T-helper 2 cell treated with Interferon-gamma antibody and Interleukin-4, amounts not matched to agents 5 μg/mL and 100 μg/mL, for 36 hours (primary cell): ENCODE results near the gene ART4.

ENCODE experiments used
- DNase-seq: peaks from one replicate; pipeline ENCODE4 v3.0.0; 2021; ENCODE audit warnings: low spot score
- H3K27ac Mint-ChIP-seq: one replicate; pipeline ENCODE4 v1.8.0; 2021; ENCODE audit warnings: mild to moderate bottlenecking, mixed read lengths
- H3K27me3 Mint-ChIP-seq: one replicate; pipeline ENCODE4 v1.8.0; 2021; ENCODE audit warnings: low read depth, mixed read lengths
- H3K36me3 Mint-ChIP-seq: one replicate; pipeline ENCODE4 v1.8.0; 2021; ENCODE audit warnings: low read depth, mixed read lengths
- H3K4me1 Mint-ChIP-seq: one replicate; pipeline ENCODE4 v1.8.0; 2021; ENCODE audit warnings: low read depth, mixed read lengths
- H3K4me3 Mint-ChIP-seq: one replicate; pipeline ENCODE4 v1.8.0; 2022; ENCODE audit warnings: mild to moderate bottlenecking, moderate library complexity, mixed read lengths
- H3K9me3 Mint-ChIP-seq: one replicate; pipeline ENCODE4 v1.8.0; 2021; ENCODE audit warnings: mixed read lengths

The ART4 gene

GRCh38 chr12:14871886-14872285 lies 28.6 kb upstream of the ART4 start:
- no peaks in the 10 kb centered on the region for H3K27me3 Mint-ChIP-seq
- H3K36me3 Mint-ChIP-seq = no peaks in the 10 kb centered on the region
- peaks cover 2% of the 10 kb centered on the region for H3K4me1 Mint-ChIP-seq
- no peak for DNase-seq
- no peaks in the 10 kb centered on the region for H3K9me3 Mint-ChIP-seq
- no peak overlapping the region for H3K4me3 Mint-ChIP-seq
- no peak overlapping the region for H3K27ac Mint-ChIP-seq

DNA sequence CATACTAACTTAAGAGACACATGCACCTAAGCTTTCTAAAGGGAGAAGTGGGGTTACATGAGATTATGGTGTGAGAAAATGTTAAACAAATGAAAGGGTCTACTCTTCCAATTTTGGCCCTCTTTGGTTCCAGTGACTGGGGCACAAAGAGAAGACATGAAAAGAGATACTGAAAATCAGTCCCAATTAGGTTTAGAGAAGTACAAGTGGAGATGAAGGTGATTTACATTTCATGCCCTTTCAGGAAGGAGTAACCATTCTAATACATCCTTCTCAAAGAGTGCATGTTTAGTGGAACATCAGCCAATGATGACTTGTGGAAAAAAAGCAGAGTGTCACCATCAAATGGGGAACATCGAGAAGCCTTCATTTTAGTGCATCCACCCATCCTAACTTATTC lies 27.9 kb upstream of the ART4 start:
- Mint-ChIP-seq H3K27ac (no peak overlapping the region), H3K36me3 (no peaks in the 10 kb centered on the region), H3K9me3 (no peaks in the 10 kb centered on the region), H3K4me3 (no peak overlapping the region), H3K4me1 (peaks cover 2% of the 10 kb centered on the region), H3K27me3 (no peaks in the 10 kb centered on the region)
- DNase-seq = no peak

DNA sequence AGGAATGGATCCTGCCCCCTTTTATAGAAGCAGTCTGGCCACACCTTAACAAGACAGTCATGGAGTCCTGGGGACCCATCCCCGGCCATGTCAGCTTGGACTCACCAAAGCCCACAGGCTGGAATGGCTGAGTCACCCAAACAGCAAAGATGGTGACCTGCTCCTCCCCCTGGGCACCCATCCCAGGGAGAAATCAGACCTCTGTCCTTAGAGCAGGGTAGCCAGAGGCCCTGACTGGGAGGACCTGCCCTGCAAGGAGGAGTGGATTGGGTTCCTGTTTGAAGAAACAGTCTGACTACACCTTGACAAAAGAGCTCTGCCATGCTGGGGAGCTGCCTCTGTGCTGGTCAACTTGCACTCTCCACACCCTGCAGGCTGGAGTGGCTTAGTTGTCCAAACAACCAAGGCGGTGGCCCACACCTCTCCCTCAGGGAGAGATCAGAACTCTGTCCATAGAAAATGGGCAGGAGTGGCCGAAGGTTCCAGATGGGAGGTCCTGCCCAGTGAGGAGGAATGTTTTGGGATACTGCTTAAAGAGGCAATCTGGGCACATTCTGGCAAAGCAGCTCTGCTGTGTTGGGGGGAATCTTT lies 25.7 kb upstream of the ART4 start:
- no peak overlapping the region for H3K4me3 Mint-ChIP-seq
- DNase-seq = no peak
- H3K9me3 Mint-ChIP-seq = no peaks in the 10 kb centered on the region
- H3K4me1 Mint-ChIP-seq = peaks cover 2% of the 10 kb centered on the region
- peaks cover 7% of the 10 kb centered on the region for H3K27me3 Mint-ChIP-seq
- no peaks in the 10 kb centered on the region for H3K36me3 Mint-ChIP-seq
- H3K27ac Mint-ChIP-seq = no peak overlapping the region

- Mint-ChIP-seq H3K27ac (no peak overlapping the region), H3K27me3 (peaks cover 9% of the 10 kb centered on the region), H3K4me1 (peaks cover 1% of the 10 kb centered on the region), H3K9me3 (peaks cover 25% of the 10 kb centered on the region), H3K36me3 (peaks cover 3% of the 10 kb centered on the region), H3K4me3 (no peak overlapping the region)
- DNase-seq = no peak
Measured at GRCh38 chr12:14860490-14860889, 17.2 kb upstream of the ART4 start.

GRCh38 chr12:14858513-14858912 lies 15.2 kb upstream of the ART4 start:
- Mint-ChIP-seq H3K27me3 (peaks cover 3% of the 10 kb centered on the region), H3K27ac (no peak overlapping the region), H3K9me3 (peaks cover 25% of the 10 kb centered on the region), H3K4me3 (no peak overlapping the region), H3K4me1 (peaks cover 1% of the 10 kb centered on the region), H3K36me3 (peaks cover 3% of the 10 kb centered on the region)
- no peak for DNase-seq

GRCh38 chr12:14854586-14855183 lies 11.4 kb upstream of the ART4 start:
- no peak overlapping the region for H3K27ac Mint-ChIP-seq

GRCh38 chr12:14853961-14854360 lies 10.6 kb upstream of the ART4 start:
- peaks cover 6% of the 10 kb centered on the region for H3K27me3 Mint-ChIP-seq
- H3K27ac Mint-ChIP-seq = no peak overlapping the region
- DNase-seq = no peak
- no peaks in the 10 kb centered on the region for H3K36me3 Mint-ChIP-seq
- H3K4me1 Mint-ChIP-seq = no peaks in the 10 kb centered on the region
- H3K4me3 Mint-ChIP-seq = no peak overlapping the region
- H3K9me3 Mint-ChIP-seq = peaks cover 5% of the 10 kb centered on the region

More at GRCh38 chr12:14854586-14855183, 11.4 kb upstream of the ART4 start:
- Mint-ChIP-seq H3K4me1 (no peaks in the 10 kb centered on the region), H3K36me3 (no peaks in the 10 kb centered on the region), H3K4me3 (no peak overlapping the region), H3K9me3 (peaks cover 11% of the 10 kb centered on the region), H3K27me3 (peaks cover 4% of the 10 kb centered on the region)
- DNase-seq = no peak

DNA sequence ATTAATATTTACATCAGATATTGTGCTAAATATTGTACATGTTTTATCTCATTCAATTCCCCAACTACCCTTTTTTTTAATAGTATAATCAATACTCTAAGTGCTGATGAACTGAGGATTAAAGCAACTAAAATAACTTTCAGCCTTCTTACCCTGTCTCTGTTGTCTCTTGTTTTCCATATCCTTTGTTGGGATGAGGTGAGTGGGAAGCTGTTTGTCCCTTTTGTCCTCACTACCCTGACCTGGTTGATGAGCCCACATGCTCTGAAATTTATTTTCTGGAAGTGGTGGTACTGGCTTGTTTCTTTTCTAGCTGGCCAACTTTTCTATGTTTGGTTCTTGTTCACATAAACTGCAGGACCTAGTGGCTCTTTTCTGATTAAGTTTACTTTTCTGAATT lies 9.6 kb upstream of the ART4 start:
- Mint-ChIP-seq H3K4me1 (no peaks in the 10 kb centered on the region), H3K9me3 (peaks cover 5% of the 10 kb centered on the region), H3K4me3 (no peak overlapping the region), H3K27me3 (peaks cover 3% of the 10 kb centered on the region), H3K36me3 (no peaks in the 10 kb centered on the region), H3K27ac (no peak overlapping the region)
- no peak for DNase-seq

DNA sequence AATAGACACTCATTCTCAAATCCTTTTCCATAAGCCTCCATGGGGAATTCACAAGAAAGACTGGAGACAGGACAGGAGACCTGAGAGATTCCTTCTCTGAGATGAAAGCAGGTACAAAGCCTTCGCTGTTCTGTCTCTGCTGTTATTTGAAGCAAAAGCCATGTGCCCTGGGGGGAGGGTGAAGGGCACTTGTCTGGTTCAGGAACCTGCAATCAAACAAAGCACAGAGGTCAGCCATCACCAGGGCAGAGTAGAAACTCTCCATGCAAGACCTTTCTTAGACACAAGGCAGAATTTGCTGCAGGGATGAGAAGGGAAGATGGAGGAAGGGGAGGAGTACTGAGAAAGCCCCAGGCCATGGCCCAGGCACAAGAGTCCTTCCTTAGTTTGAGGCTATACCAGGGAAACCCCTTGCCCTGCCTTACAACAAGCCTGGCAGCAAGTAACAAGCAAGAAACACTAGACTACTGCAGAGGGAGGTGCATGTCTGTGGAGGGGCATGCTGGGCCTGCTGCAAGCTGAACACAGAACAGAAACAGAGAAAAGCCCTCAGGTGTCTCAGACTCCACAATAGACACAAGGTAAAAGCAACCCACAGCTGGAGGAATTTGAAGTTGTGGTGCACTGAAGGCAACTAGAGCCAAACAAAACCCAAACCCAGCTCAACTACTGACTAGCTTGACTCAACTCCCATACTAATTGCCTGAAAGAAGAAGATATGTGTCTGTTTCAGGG lies 7.8 kb upstream of the ART4 start:
- Mint-ChIP-seq H3K4me3 (no peak overlapping the region), H3K27me3 (peaks cover 3% of the 10 kb centered on the region), H3K36me3 (no peaks in the 10 kb centered on the region), H3K4me1 (no peaks in the 10 kb centered on the region), H3K9me3 (no peaks in the 10 kb centered on the region), H3K27ac (no peak overlapping the region)
- no peak for DNase-seq

DNA sequence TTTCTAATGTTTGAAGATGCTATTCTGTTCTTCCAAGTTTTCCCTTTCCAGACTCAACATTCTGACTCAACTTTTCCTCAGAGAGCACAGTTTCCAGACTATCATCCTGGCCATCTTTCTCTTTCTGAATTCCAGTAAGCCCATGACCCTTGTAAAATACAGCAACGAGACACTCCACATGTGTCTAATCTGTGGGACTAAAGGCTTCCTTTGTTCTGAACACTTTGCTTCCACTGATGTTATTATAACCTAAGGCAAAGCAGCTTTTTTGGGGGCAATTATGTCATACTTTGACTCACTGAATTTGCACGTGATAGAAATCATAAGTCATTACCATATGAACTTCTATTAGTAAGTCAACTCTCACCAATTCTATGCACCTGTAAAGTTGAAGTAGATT lies 6.3 kb upstream of the ART4 start:
- H3K27me3 Mint-ChIP-seq = peaks cover 3% of the 10 kb centered on the region
- no peak overlapping the region for H3K27ac Mint-ChIP-seq
- peaks cover 4% of the 10 kb centered on the region for H3K4me1 Mint-ChIP-seq
- no peak overlapping the region for H3K4me3 Mint-ChIP-seq
- no peaks in the 10 kb centered on the region for H3K36me3 Mint-ChIP-seq
- no peak for DNase-seq
- H3K9me3 Mint-ChIP-seq = no peaks in the 10 kb centered on the region

DNA sequence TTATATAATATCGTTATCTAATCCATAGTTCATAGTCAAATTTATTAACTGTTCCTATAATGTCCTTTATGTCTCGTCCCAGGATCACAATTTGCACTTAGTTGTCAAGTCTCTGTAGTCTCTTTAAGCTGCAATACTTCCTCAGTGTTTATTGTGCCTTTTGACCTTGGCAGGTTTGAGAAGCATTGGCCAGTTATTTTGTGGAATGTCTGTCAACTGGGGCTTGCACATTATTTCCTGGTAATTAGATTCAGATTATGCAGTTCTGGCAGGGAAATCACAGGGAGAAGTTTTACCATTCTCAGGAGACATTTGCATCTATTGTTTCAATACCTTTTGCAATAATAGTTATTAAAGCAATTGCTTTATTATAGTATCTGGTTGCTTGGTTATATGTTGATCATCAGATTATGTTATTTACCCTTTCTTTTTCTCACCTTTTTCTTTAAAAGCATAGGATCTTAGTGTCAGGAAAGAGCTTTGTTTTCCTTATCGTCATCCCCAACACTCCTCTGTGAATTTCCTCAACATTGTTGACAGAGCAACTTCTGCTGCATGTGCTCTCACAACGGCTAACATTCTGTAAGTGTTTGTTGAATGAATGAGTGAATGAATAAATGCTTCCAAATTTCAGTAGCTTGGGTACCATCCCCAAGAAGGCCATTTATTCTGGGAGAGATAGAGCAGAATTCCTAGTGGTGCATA lies 3.7 kb upstream of the ART4 start:
- Mint-ChIP-seq H3K27ac (no peak overlapping the region), H3K27me3 (peaks cover 3% of the 10 kb centered on the region), H3K4me3 (no peak overlapping the region)

DNA sequence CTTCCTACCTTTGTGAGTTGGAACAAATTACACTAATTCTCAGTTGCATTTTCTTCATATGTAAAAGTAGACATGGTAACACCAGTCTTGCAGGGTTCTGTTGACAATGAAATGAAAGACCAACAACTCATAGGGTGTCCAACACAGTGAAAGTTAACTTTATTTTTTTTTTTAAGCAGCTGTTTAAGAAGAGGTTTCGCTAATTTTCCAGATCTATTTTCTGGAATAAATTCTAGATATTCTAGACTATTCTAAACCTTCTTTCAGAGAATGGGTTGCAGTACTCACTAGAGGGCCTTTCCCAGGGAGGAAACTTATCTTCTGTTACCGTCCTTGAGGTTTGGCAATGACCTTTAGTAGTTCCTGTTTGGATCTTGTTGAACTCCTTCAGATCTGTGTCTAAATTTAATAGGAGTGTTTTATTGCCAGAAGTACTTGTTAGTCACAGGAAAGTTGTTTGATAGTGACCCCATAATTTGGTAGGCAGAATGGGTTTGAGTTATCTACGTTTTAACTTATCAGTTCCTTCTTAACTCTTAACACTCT lies 2.8 kb upstream of the ART4 start:
- Mint-ChIP-seq H3K27me3 (peaks cover 8% of the 10 kb centered on the region), H3K4me1 (peaks cover 4% of the 10 kb centered on the region), H3K4me3 (no peak overlapping the region), H3K9me3 (no peaks in the 10 kb centered on the region), H3K27ac (no peak overlapping the region), H3K36me3 (no peaks in the 10 kb centered on the region)
- DNase-seq = no peak

More for the DNA sequence above, 3.7 kb upstream of the ART4 start:
- H3K36me3 Mint-ChIP-seq = no peaks in the 10 kb centered on the region
- no peaks in the 10 kb centered on the region for H3K9me3 Mint-ChIP-seq
- H3K4me1 Mint-ChIP-seq = peaks cover 4% of the 10 kb centered on the region
- no peak for DNase-seq

- Mint-ChIP-seq H3K4me1 (peaks cover 4% of the 10 kb centered on the region), H3K9me3 (no peaks in the 10 kb centered on the region), H3K27ac (no peak overlapping the region), H3K4me3 (no peak overlapping the region), H3K36me3 (no peaks in the 10 kb centered on the region), H3K27me3 (peaks cover 8% of the 10 kb centered on the region)
- DNase-seq = no peak
Measured at GRCh38 chr12:14845350-14845750, 2.0 kb upstream of the ART4 start.

GRCh38 chr12:14844401-14844800 lies 1.1 kb upstream of the ART4 start:
- DNase-seq = no peak
- peaks cover 4% of the 10 kb centered on the region for H3K4me1 Mint-ChIP-seq
- H3K4me3 Mint-ChIP-seq = no peak overlapping the region
- no peak overlapping the region for H3K27ac Mint-ChIP-seq
- peaks cover 13% of the 10 kb centered on the region for H3K27me3 Mint-ChIP-seq
- H3K9me3 Mint-ChIP-seq = no peaks in the 10 kb centered on the region
- no peaks in the 10 kb centered on the region for H3K36me3 Mint-ChIP-seq
